Naive thymus-derived CD8-positive, alpha-beta T cell (primary cell): ENCODE data around the gene RNFT2. TPM values are rescaled to one million over a fixed set of nuclear protein-coding genes. Genes with fewer than 3 reads are reported as not detected.

Source experiments
- ATAC-seq, 2 donors: fragments of 150-1000 bp; cut with Tn5 transposase in 1 of 2; sonication (Bioruptor Pico), chemical (Tn5 transposase) in 1 of 2; 1 replicate in 1 of 2; 2 replicates in 1 of 2; pipeline ENCODE4 v1.10.0; 2021; ENCODE audit warnings: mild to moderate bottlenecking in 2 of 2, moderate library complexity in 2 of 2
- POLR2A ChIA-PET: fragments of 350-600 bp; sonication (Branson Sonifier 250); formaldehyde crosslinking; loops from one replicate; lab custom pipeline; 2021; ENCODE audit warnings: antibody characterized with exemption; lab: Charles Lee
- DNase-seq, 10 donors: peaks; one replicate each; pipeline versions ENCODE4 v3.0.0 to v3.0.0-alpha.2; 2020 to 2022
- H3K27ac Mint-ChIP-seq, 10 donors: one replicate each; pipeline ENCODE4 v1.8.0; 2020 to 2022; ENCODE audit warnings: mild to moderate bottlenecking in 10 of 10, mixed read lengths in 10 of 10, moderate library complexity in 4 of 10, inconsistent platforms in 1 of 10
- H3K27me3 Mint-ChIP-seq, 5 donors: one replicate each; pipeline ENCODE4 v1.8.0; 2021 to 2022; ENCODE audit warnings: mixed read lengths in 5 of 5
- H3K36me3 Mint-ChIP-seq, 3 donors: one replicate each; pipeline ENCODE4 v1.8.0; 2020 to 2022; ENCODE audit warnings: mixed read lengths in 3 of 3, mild to moderate bottlenecking in 2 of 3, inconsistent platforms in 1 of 3
- H3K4me1 Mint-ChIP-seq, 4 donors: one replicate each; pipeline ENCODE4 v1.8.0; 2021 to 2022; ENCODE audit warnings: mixed read lengths in 4 of 4
- H3K4me3 Mint-ChIP-seq, 10 donors: one replicate each; pipeline ENCODE4 v1.8.0; 2020 to 2022; ENCODE audit warnings: mild to moderate bottlenecking in 10 of 10, mixed read lengths in 10 of 10, moderate library complexity in 6 of 10, inconsistent platforms in 1 of 10
- H3K9me3 Mint-ChIP-seq, 9 donors: one replicate each; pipeline ENCODE4 v1.8.0; 2020 to 2022; ENCODE audit warnings: mixed read lengths in 9 of 9, mild to moderate bottlenecking in 3 of 9, inconsistent platforms in 1 of 9, moderate library complexity in 1 of 9
- polyA plus RNA-seq, 3 donors: library from polyadenylated mRNA; unstranded; fragments of 300-500 nt; fragmentation: Illumina TruSeq; gene quantifications; one replicate each; pipeline ENCODE4 v1.2.3, GENCODE V29; 2021
- total RNA-seq, 8 experiments: library from RNA in 2 of 8; stranded (reverse) in 2 of 8; gene quantifications; one replicate each; pipeline ENCODE4 v1.2.3 and lab custom pipeline; 2021 to 2026

RNFT2 gene
- total and polyA plus RNA-seq, 5 experiments from 2014 or later, result 1.9 to 7.2 (median 2.4) TPM

- POLR2A ChIA-PET, result no interaction called here
- DNase-seq (no peak), ATAC-seq (no peak)
- Mint-ChIP-seq H3K4me3 (no peak overlapping the region), H3K4me1 (peaks cover 0 to 3% (median 0%) of the 10 kb centered on the region in 4 donors), H3K27me3 (peaks cover 2 to 37% (median 16%) of the 10 kb centered on the region in 5 donors), H3K27ac (no peak overlapping the region), H3K9me3 (no peaks in the 10 kb centered on the region), H3K36me3 (no peaks in the 10 kb centered on the region)
Observed at GRCh38 chr12:116896411-116896924, 158.4 kb downstream of the RNFT2 start.

DNA sequence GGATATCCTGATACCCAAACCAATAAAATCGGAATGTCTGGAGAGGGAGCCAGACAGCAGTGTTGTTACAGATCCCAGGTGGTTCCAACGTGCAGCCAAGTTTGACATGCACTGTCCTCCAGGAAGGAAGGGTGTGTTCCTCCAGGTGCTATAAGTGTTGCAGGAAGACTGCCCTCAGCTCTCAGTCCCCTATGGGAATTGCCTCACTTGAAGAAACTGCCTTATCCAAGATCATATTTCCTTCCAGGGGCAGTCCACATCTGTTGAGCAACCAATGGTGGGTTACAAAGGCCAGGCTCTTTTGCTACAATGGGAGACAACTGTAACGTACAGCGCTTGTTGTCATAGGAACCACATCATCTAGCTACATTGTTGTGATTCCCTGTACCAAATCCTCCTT, 159.4 kb downstream of the RNFT2 start:
- DNase-seq (no peak), ATAC-seq (no peak)
- Mint-ChIP-seq H3K36me3 (no peaks in the 10 kb centered on the region), H3K4me3 (no peak overlapping the region), H3K9me3 (no peaks in the 10 kb centered on the region), H3K27me3 (peaks cover 3 to 47% (median 18%) of the 10 kb centered on the region in 5 donors), H3K4me1 (peaks cover 0 to 3% (median 0%) of the 10 kb centered on the region in 4 donors), H3K27ac (no peak overlapping the region)
- POLR2A ChIA-PET, result no interaction called here

- POLR2A ChIA-PET, result interaction anchor here (0.6 kb wide), 1 partner anchor 17 kb away, joined by 7 read pairs; no protein-coding TSS in a partner anchor
Observed at GRCh38 chr12:116898669-116899068, 160.6 kb downstream of the RNFT2 start.

GRCh38 chr12:116901612-116902011, 163.5 kb downstream of the RNFT2 start:
- no peak for DNase-seq
- no peaks in the 10 kb centered on the region for H3K36me3 Mint-ChIP-seq
- H3K27ac Mint-ChIP-seq, result no peak overlapping the region
- no peak for ATAC-seq
- POLR2A ChIA-PET, result no interaction called here
- no peak overlapping the region for H3K4me3 Mint-ChIP-seq
- H3K4me1 Mint-ChIP-seq, result peaks cover 0 to 6% (median 0%) of the 10 kb centered on the region in 4 donors
- H3K27me3 Mint-ChIP-seq, result peaks cover 8 to 55% (median 22%) of the 10 kb centered on the region in 5 donors
- H3K9me3 Mint-ChIP-seq, result no peaks in the 10 kb centered on the region

More at GRCh38 chr12:116898669-116899068, 160.6 kb downstream of the RNFT2 start:
- no peak overlapping the region for H3K27ac Mint-ChIP-seq
- peaks cover 0 to 3% (median 0%) of the 10 kb centered on the region in 4 donors for H3K4me1 Mint-ChIP-seq
- H3K4me3 Mint-ChIP-seq, result no peak overlapping the region
- ATAC-seq, result no peak
- H3K9me3 Mint-ChIP-seq, result no peaks in the 10 kb centered on the region
- H3K27me3 Mint-ChIP-seq, result peaks cover 3 to 57% (median 21%) of the 10 kb centered on the region in 5 donors
- DNase-seq, result no peak
- no peaks in the 10 kb centered on the region for H3K36me3 Mint-ChIP-seq

Other genes with a start within 250 kb of the RNFT2 start
- 1 to 10 TPM; 1.1 to 1.6 TPM for gene MAP1LC3B2, start 178.9 kb upstream of the RNFT2 start, total RNA-seq
- gene MAP1LC3B2, start 178.9 kb upstream of the RNFT2 start, polyA plus RNA-seq, result 10 to 100 TPM in 1 of 3 donors, 1 to 10 TPM in 2; 5.4 to 10.3 (median 7.7) TPM
- gene SPRING1, start 246 bp upstream of the RNFT2 start, total RNA-seq, result 10 to 100 TPM; 23.6 to 24.2 TPM
- gene SPRING1, start 246 bp upstream of the RNFT2 start, polyA plus RNA-seq, result 10 to 100 TPM; 14.6 to 18.9 (median 16.3) TPM
- gene HRK, start 143.1 kb downstream of the RNFT2 start, total RNA-seq, result under 1 TPM; 0.13 to 0.30 TPM
- not detected for gene HRK, start 143.1 kb downstream of the RNFT2 start, polyA plus RNA-seq
- 10 to 100 TPM; 17.0 to 18.3 TPM for gene FBXW8, start 172.6 kb downstream of the RNFT2 start, total RNA-seq
- gene FBXW8, start 172.6 kb downstream of the RNFT2 start, polyA plus RNA-seq, result 1 to 10 TPM; 5.3 to 9.0 (median 6.4) TPM